Measurements from ENCODE around the gene OVCH2.

- TF ChIP-seq, protein P1, sequence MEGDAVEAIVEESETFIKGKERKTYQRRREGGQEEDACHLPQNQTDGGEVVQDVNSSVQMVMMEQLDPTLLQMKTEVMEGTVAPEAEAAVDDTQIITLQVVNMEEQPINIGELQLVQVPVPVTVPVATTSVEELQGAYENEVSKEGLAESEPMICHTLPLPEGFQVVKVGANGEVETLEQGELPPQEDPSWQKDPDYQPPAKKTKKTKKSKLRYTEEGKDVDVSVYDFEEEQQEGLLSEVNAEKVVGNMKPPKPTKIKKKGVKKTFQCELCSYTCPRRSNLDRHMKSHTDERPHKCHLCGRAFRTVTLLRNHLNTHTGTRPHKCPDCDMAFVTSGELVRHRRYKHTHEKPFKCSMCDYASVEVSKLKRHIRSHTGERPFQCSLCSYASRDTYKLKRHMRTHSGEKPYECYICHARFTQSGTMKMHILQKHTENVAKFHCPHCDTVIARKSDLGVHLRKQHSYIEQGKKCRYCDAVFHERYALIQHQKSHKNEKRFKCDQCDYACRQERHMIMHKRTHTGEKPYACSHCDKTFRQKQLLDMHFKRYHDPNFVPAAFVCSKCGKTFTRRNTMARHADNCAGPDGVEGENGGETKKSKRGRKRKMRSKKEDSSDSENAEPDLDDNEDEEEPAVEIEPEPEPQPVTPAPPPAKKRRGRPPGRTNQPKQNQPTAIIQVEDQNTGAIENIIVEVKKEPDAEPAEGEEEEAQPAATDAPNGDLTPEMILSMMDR (IDR thresholded peaks at IDR 0.05 in 8 of 11, conservative IDR thresholded peaks at IDR 0.05 in 3 of 11), result no peak
- TF ChIP-seq POLR2A (IDR thresholded peaks at IDR 0.05) (no peak), POLR2AphosphoS5 (IDR thresholded peaks at IDR 0.05) (no peak)
Measured at GRCh38 chr11:7642747-7643146, 63.5 kb downstream of the OVCH2 start.

Data from spleen (tissue), 7 donors.